ENCODE measurements around the gene MPC2. TPM values are rescaled to one million over a fixed set of nuclear protein-coding genes. Genes with fewer than 3 reads are reported as not detected.
"Not testable (repeated sequence)": the region's sequence is repeated elsewhere in the genome, so short reads cannot be mapped to it uniquely, and the experiment has no call there.

MPC2 gene
- total RNA-seq, 2 donors from 2014 or later = 153 to 172 TPM

DNA sequence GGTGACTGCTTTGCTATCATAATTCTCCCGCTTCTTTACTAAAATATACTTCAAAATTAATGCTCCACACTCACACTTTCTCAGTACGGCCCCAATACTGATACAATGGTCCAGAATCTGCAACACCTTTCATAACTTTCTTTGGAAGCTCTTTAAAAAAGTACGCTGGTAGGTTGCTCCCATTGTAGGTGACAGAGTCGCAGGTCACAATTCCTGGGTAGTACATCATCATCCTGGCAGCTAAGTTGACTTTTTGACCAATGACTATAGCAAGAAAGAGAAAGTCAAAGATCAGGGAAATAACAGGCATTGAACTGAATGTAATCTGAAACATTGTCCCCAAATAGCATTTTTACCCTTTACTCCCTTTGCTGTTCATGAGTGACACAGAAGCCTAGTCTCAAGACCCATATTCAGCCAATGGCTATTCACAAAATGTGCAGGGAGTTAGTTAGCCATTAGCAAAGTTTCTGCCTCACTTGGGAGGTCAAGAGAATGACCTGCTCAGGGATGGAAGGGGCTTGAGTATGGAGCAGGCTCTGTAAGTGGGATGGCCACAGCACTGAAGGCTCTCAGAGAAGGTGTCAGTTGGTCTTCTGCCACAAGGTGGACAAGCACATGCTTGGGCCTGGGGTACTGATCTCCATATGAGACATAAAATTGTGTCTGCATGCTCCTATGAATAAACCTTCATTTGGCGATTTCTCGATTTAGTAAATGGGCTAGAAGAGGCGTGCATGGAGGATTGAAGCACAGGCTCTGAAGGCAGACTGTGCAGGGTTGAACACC lies 58.3 kb downstream of the MPC2 start:
- no peak for ATAC-seq
- intact Hi-C loops (cut with DNase I) = no loop called here
- no peak for DNase-seq

GRCh38 chr1:167876597-167877175 lies 60.2 kb downstream of the MPC2 start:
- intact Hi-C loops (cut with DNase I) = no loop called here
- no peak for DNase-seq

GRCh38 chr1:167871331-167871730 lies 65.5 kb downstream of the MPC2 start:
- ATAC-seq (no peak), DNase-seq (no peak)
- intact Hi-C loops (cut with DNase I) = no loop called here

More at GRCh38 chr1:167876597-167877175, 60.2 kb downstream of the MPC2 start:
- ATAC-seq = no peak

DNA sequence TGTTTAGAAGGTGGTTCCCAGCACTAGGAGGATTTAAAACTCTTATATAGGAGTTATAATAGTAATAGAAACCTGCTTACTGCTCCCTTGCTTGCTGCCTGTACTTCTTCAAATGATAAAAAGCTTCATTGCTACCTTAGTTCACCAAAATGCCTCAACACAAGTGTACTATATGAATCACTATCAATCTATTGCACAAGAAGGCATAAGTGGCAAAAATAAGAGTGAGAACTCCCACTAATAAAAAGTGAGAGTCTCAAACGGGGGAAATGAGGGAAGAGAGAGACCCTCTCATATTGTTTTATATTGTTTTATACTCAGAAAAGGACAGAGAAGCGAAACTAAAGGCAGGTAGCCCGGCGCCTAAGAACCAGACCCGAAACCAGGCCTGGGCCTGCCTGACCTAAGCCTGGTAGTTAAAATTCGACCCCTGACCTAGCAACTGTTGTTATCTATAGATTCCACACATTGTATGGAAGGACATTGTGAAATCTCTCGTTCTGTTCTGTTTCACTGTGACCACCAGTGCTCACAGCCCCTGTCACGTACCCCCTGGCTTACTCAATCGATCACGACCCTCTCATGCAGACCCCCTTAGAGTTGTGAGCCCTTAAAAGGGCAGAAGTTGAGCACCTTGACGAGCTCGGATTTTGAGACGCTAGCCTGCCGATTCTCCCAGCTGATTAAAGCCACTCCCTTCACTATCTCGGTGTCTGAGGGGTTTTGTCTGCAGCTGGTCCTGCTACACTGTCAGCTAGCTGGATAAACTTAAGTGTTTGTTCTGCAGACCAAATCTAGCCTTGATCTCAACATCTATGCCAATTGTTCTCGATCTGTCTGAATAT lies 67.5 kb downstream of the MPC2 start:
- ATAC-seq; intact Hi-C loops (cut with DNase I); DNase-seq: not testable (repeated sequence)

GRCh38 chr1:167866739-167867414 lies 70.0 kb downstream of the MPC2 start:
- DNase-seq; intact Hi-C loops (cut with DNase I); ATAC-seq: not testable (repeated sequence)

Other genes starting within 250 kb of the MPC2 start
- gene MPZL1, start 215.1 kb downstream of the MPC2 start, total RNA-seq = 10 to 100 TPM; 66.7 to 69.7 TPM
- gene ADCY10, start 22.9 kb downstream of the MPC2 start, total RNA-seq = under 1 TPM; 0.06 to 0.21 TPM
- 100 to 1,000 TPM; 129 TPM for gene DCAF6, start 389 bp downstream of the MPC2 start, total RNA-seq
- 1 to 10 TPM; 4.8 to 6.0 TPM for gene GPR161, start 199.9 kb upstream of the MPC2 start, total RNA-seq
- gene TIPRL, start 241.9 kb upstream of the MPC2 start, total RNA-seq = 10 to 100 TPM; 22.8 to 28.8 TPM